K562 (cell line): ENCODE data around the gene PIK3R2. TPM values are rescaled to one million over a fixed set of nuclear protein-coding genes. Genes with fewer than 3 reads are reported as not detected.

Experiments used
- ATAC-seq: fragments of 200-7000 bp; cut with Tn5 transposase; 3 replicates; pipeline ENCODE4 v1.9.1; 2020; ENCODE audit warnings: moderate library complexity
- BruUV-seq: library from RNA; stranded (reverse); fragments of 400-500 nt; replicated peaks from 2 replicates; lab custom pipeline; 2021; lab: Mats Ljungman, UMichigan
- CTCF ChIA-PET: fragments of 300-600 bp; formaldehyde crosslinking; extraction: SDS; loops from one replicate; lab custom pipeline; 2021; ENCODE audit warnings: low intra/inter-chr PET ratio; lab: Yijun Ruan, JAX
- POLR2A ChIA-PET: fragments of 300-600, 350-650 bp; sonication (Branson Sonifier 250); formaldehyde crosslinking; extraction: SDS; loops from one replicate; lab custom pipeline; 2021; ENCODE audit warnings: antibody characterized with exemption, inconsistent platforms; lab: Yijun Ruan, JAX
- DNase-seq, 4 experiments: peaks; one replicate each; pipeline versions ENCODE4 v3.0.0 to v3.0.0-alpha.2; 2011 to 2018; ENCODE audit warnings: low spot score in 3 of 4, mixed read lengths in 3 of 4; ENCODE audit errors: extremely low read depth in 1 of 4
- FAIRE-seq: peaks from 2 replicates; lab custom pipeline; 2011; peaks lifted over from hg19 to GRCh38; lab: Jason Lieb, UNC
- H2AFZ ChIP-seq: 2 replicates; pipeline ENCODE4 v1.6.0; 2011; ENCODE audit warnings: low read depth, low read length, control low read depth, inconsistent platforms
- H3K27ac ChIP-seq: fragments of 200-600 bp; 3 replicates; pipeline ENCODE4 v1.8.0; 2011; ENCODE audit warnings: low read depth, mild to moderate bottlenecking, control low read depth, inconsistent platforms, low read length, moderate library complexity, mixed read lengths; ENCODE audit errors: extremely low read depth
- H3K27me3 ChIP-seq, 2 experiments: fragments of 300-600 bp in 1 of 2; 2 replicates in 1 of 2; 3 replicates in 1 of 2; pipeline versions ENCODE4 v1.6.0 to v1.8.0; 2011; ENCODE audit warnings: inconsistent platforms in 2 of 2, low read length in 2 of 2, mild to moderate bottlenecking in 1 of 2, mixed read lengths in 1 of 2, moderate library complexity in 1 of 2; ENCODE audit not compliant: control insufficient read depth in 2 of 2, insufficient read depth in 2 of 2
- H3K36me3 ChIP-seq: fragments of 300-600 bp; 3 replicates; pipeline ENCODE4 v1.8.0; 2011; ENCODE audit warnings: mild to moderate bottlenecking, low read length, inconsistent platforms; ENCODE audit not compliant: control insufficient read depth, insufficient read depth
- H3K4me1 ChIP-seq, 2 experiments: fragments of 200-600 bp in 1 of 2; replicated peaks in 1 of 2; 2 replicates in 1 of 2; 3 replicates in 1 of 2; pipeline versions ENCODE4 v1.5.1 to v1.8.0; 2011; ENCODE audit warnings: inconsistent platforms in 2 of 2, low read length in 2 of 2, mild to moderate bottlenecking in 1 of 2, mixed read lengths in 1 of 2, moderate library complexity in 1 of 2; ENCODE audit not compliant: control insufficient read depth in 2 of 2, insufficient read depth in 2 of 2
- H3K4me2 ChIP-seq: 2 replicates; pipeline ENCODE4 v1.6.1; 2011; ENCODE audit warnings: low read length, control low read depth, inconsistent platforms, mixed read lengths; ENCODE audit not compliant: insufficient read depth
- H3K4me3 ChIP-seq: fragments of 200-600 bp; sonication (generic), shearing (Covaris generic); 2 replicates; pipeline ENCODE4 v1.5.1; 2016; ENCODE audit warnings: control low read depth, inconsistent platforms
- H3K79me2 ChIP-seq: fragments of 200-600 bp; 3 replicates; pipeline ENCODE4 v1.8.0; 2011; ENCODE audit warnings: low read length, inconsistent platforms; ENCODE audit not compliant: control insufficient read depth, insufficient read depth
- H3K9ac ChIP-seq, 2 experiments: 2 replicates each; pipeline versions ENCODE4 v1.6.0 to v1.6.1; 2011; ENCODE audit warnings: low read depth in 2 of 2, low read length in 2 of 2, control low read depth in 1 of 2, inconsistent platforms in 1 of 2, mild to moderate bottlenecking in 1 of 2, mixed read lengths in 1 of 2; ENCODE audit not compliant: insufficient read depth in 1 of 2
- H3K9me1 ChIP-seq: one replicate; pipeline ENCODE4 v1.6.0; 2011; ENCODE audit warnings: inconsistent platforms, mild to moderate bottlenecking, low read length, moderate library complexity; ENCODE audit not compliant: control insufficient read depth, insufficient read depth
- H3K9me3 ChIP-seq: replicated peaks from 2 replicates; pipeline ENCODE4 v1.5.1; 2011; ENCODE audit warnings: low read depth, low read length, inconsistent platforms; ENCODE audit not compliant: control insufficient read depth, insufficient read depth
- H4K20me1 ChIP-seq: replicated peaks from 2 replicates; pipeline ENCODE4 v1.6.1; 2011; ENCODE audit warnings: low read length, inconsistent platforms, mixed read lengths; ENCODE audit not compliant: control insufficient read depth, insufficient read depth
- ADNP ChIP-seq: fragments of 200-800 bp; sonication (Bioruptor generic); IDR thresholded peaks from 2 replicates; pipeline ENCODE4 v1.6.1; 2016; ENCODE audit warnings: missing genetic modification characterization, missing compliant biosample characterization
- BACH1 ChIP-seq: fragments of 200-800 bp; sonication (Bioruptor generic); IDR thresholded peaks from 2 replicates; pipeline ENCODE4 v1.6.1; 2016; ENCODE audit warnings: missing genetic modification characterization, missing compliant biosample characterization
- CBX1 ChIP-seq: sonication (generic); IDR thresholded peaks from 2 replicates; pipeline ENCODE4 v1.6.1; 2016; ENCODE audit warnings: antibody characterized with exemption, low read depth, mild to moderate bottlenecking
- CHD1 ChIP-seq: fragments of 200-600 bp; sonication (generic); IDR thresholded peaks from one replicate; pipeline ENCODE4 v1.6.1; 2012; ENCODE audit warnings: mild to moderate bottlenecking, moderate library complexity, low read length, inconsistent platforms
- HDAC2 ChIP-seq: fragments of 450-650 bp; IDR thresholded peaks from 2 replicates; pipeline ENCODE4 v1.6.1; 2016; ENCODE audit warnings: mild to moderate bottlenecking
- PHF20 ChIP-seq: fragments of 450-650 bp; IDR thresholded peaks from 2 replicates; pipeline ENCODE4 v1.6.1; 2018; ENCODE audit not compliant: partially characterized antibody
- RBM17 ChIP-seq: fragments of 200-400 bp; formaldehyde crosslinking; IDR thresholded peaks from 2 replicates; pipeline ENCODE4 v1.6.1; 2017; ENCODE audit warnings: low read depth, mild to moderate bottlenecking, low read length, borderline replicate concordance
- RCOR1 ChIP-seq, 2 experiments: IDR thresholded peaks; 2 replicates each; pipeline ENCODE4 v1.6.1; 2012; ENCODE audit warnings: low read depth in 2 of 2, low read length in 2 of 2, borderline replicate concordance in 1 of 2, improper control_type of control experiment in 1 of 2
- RFX7 ChIP-seq: fragments of 250-450 bp; sonication (Bioruptor Pico); IDR thresholded peaks from 2 replicates; pipeline ENCODE4 v1.5.1; 2021; ENCODE audit warnings: mild to moderate bottlenecking
- SP1 ChIP-seq: sonication (generic); formaldehyde crosslinking; IDR thresholded peaks from 2 replicates; pipeline ENCODE4 v1.8.1; 2022; ENCODE audit warnings: mild to moderate bottlenecking, missing genetic modification reagents
- ZC3H4 ChIP-seq: sonication (generic); formaldehyde crosslinking; IDR thresholded peaks from 2 replicates; pipeline ENCODE4 v1.9.0; 2021; ENCODE audit warnings: missing genetic modification reagents, borderline replicate concordance
- ZNF232 ChIP-seq: sonication (generic); formaldehyde crosslinking; IDR thresholded peaks from 2 replicates; pipeline ENCODE4 v1.8.0; 2022; ENCODE audit warnings: mild to moderate bottlenecking, missing genetic modification reagents
- ZNF347 ChIP-seq: fragments of 450-650 bp; formaldehyde crosslinking; IDR thresholded peaks from 2 replicates; pipeline ENCODE4 v1.4.0; 2020; ENCODE audit warnings: low read depth, mild to moderate bottlenecking, moderate library complexity
- ZNF507 ChIP-seq: conservative IDR thresholded peaks from 2 replicates; pipeline ENCODE4 v1.6.1; 2017; ENCODE audit warnings: missing genetic modification characterization, missing compliant biosample characterization
- WGBS: fragments of 100-300 bp; shearing (Covaris generic); methylation state at CpG from one replicate; pipeline ENCODE4 v1.1.6; 2016; ENCODE audit warnings: low coverage, mixed read lengths; ENCODE audit not compliant: insufficient coverage; ENCODE audit errors: missing lambda C conversion rate; 5-methylcytosine and 5-hydroxymethylcytosine counted together
- in situ Hi-C: fragments of 300-500 bp; cut with MboI; formaldehyde crosslinking; loops from 4 replicates; pipeline ENCODE4 v1.15.0; 2018; ENCODE audit warnings: inconsistent platforms, mixed read lengths
- intact Hi-C: fragments of 100-400 bp; cut with micrococcal nuclease; formaldehyde crosslinking; loops from 2 replicates; pipeline ENCODE4 v1.14.2; 2022
- polyA plus RNA-seq, 8 experiments: library from polyadenylated mRNA; depleted of rRNA in 4 of 8; stranded (reverse) in 5 of 8; unstranded in 3 of 8; fragments of >200 nt; fragmentation: Nextera tagmentation in 2 of 8; fragmentation: Illumina TruSeq in 1 of 8; extraction: Ambion mirVana in 2 of 8; extraction: Trizol in 1 of 8; gene quantifications; 2 replicates each; pipeline versions ENCODE4 v1.2.1 to v1.2.3, GENCODE V29; 2011 to 2014; ENCODE audit warnings: inconsistent platforms in 1 of 8, missing spikeins in 1 of 8
- total RNA-seq, 7 experiments: library from RNA; depleted of rRNA in 6 of 7; stranded (reverse); fragments of >200 nt in 6 of 7; fragmentation: Illumina TruSeq in 2 of 7; extraction: Trizol in 2 of 7; gene quantifications; 2 replicates each; pipeline versions ENCODE4 v1.2.1 to v1.2.3, GENCODE V29; 2011 to 2021; ENCODE audit warnings: low replicate concordance in 1 of 7
- TF ChIP-seq, protein P1 (sequence below): sonication (generic); formaldehyde crosslinking; IDR thresholded peaks from 2 replicates; pipeline ENCODE4 v1.8.0; 2022; ENCODE audit warnings: missing genetic modification reagents, mild to moderate bottlenecking, moderate library complexity, borderline replicate concordance
- TF ChIP-seq, protein P2 (sequence below), 2 experiments: fragments of 150-350 bp in 1 of 2; IDR thresholded peaks; 2 replicates each; pipeline ENCODE4 v1.6.1; 2012 to 2016; ENCODE audit warnings: low read depth in 2 of 2, low read length in 2 of 2, mild to moderate bottlenecking in 1 of 2, moderate library complexity in 1 of 2
- TF ChIP-seq, protein P3 (sequence below): fragments of 250-450 bp; sonication (Bioruptor Pico); IDR thresholded peaks from 2 replicates; pipeline ENCODE4 v1.9.0; 2021; ENCODE audit warnings: mild to moderate bottlenecking

PIK3R2 gene
- total and polyA plus RNA-seq, 9 of the 15 experiments (the other 6 are each of a cell fraction or from before 2014, with no cell fraction given) = 0.39 to 37.9 (median 5.3) TPM

- ChIA-PET CTCF (no interaction called here), POLR2A (interaction anchor here (0.6 kb wide), 2 partner anchors 16 to 173 kb away, joined by 3 read pairs; no protein-coding TSS in a partner anchor)
- 0 out of 2 replicates have a peak, but pooled peaks cover 4% of the 10 kb centered on the region for H4K20me1 ChIP-seq
- H3K9me1 ChIP-seq = no peaks in the 10 kb centered on the region
- H3K27ac ChIP-seq = peak overlapping the region; percentile 56; the same call in 1 of the 3 replicates
- peaks cover 51% of the 10 kb centered on the region; the same call in 2 of the 3 replicates for H3K36me3 ChIP-seq
- ATAC-seq (no peak), FAIRE-seq (no peak), DNase-seq (no peak)
- peaks cover 15% of the 10 kb centered on the region for H3K79me2 ChIP-seq
- H3K9me3 ChIP-seq = no peaks in the 10 kb centered on the region
- no peak overlapping the region for H2AFZ ChIP-seq
- no peak overlapping the region for H3K4me3 ChIP-seq
- no peak overlapping the region for H3K4me2 ChIP-seq
- peaks cover 14 to 38% of the 10 kb centered on the region in 2 experiments for H3K4me1 ChIP-seq
- 88% methylated on average over 6 of the region's 7 CpGs for WGBS
- H3K9ac ChIP-seq = no peak overlapping the region; a peak in 1 of 4 replicates
- in situ Hi-C loops = no loop called here
- intact Hi-C loops = no loop called here
- H3K27me3 ChIP-seq = no peaks in the 10 kb centered on the region
- BruUV-seq = no TSS peak
- TF ChIP-seq ZNF347 (CRISPR knock-in tag) (no peak), ADNP (tag) (peak; percentile 80), ZNF232 (no peak), ZNF507 (tag) (peak; percentile 84), CBX1 (0 out of 2 replicates have a peak, but pooled peaks have one; percentile 39), CHD1 (no peak), BACH1 (tag) (no peak), RCOR1 (IDR thresholded peaks at IDR 0.05; ENCODE audit: borderline replicate concordance in 1 of 2, low read depth in 2 of 2, low read length in 2 of 2) (peak; percentile 61 to 79; a peak in 3 of 4 replicates), SP1 (CRISPR knock-in tag) (0 out of 2 replicates have a peak, but pooled peaks have one; percentile 0), HDAC2 (peak; percentile 46), PHF20 (no peak), RFX7 (CRISPR knock-in tag) (no peak), ZC3H4 (no peak), RBM17 (no peak)
- TF ChIP-seq, protein P1, sequence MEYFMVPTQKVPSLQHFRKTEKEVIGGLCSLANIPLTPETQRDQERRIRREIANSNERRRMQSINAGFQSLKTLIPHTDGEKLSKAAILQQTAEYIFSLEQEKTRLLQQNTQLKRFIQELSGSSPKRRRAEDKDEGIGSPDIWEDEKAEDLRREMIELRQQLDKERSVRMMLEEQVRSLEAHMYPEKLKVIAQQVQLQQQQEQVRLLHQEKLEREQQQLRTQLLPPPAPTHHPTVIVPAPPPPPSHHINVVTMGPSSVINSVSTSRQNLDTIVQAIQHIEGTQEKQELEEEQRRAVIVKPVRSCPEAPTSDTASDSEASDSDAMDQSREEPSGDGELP (CRISPR knock-in tag) = no peak
- TF ChIP-seq, protein P2, sequence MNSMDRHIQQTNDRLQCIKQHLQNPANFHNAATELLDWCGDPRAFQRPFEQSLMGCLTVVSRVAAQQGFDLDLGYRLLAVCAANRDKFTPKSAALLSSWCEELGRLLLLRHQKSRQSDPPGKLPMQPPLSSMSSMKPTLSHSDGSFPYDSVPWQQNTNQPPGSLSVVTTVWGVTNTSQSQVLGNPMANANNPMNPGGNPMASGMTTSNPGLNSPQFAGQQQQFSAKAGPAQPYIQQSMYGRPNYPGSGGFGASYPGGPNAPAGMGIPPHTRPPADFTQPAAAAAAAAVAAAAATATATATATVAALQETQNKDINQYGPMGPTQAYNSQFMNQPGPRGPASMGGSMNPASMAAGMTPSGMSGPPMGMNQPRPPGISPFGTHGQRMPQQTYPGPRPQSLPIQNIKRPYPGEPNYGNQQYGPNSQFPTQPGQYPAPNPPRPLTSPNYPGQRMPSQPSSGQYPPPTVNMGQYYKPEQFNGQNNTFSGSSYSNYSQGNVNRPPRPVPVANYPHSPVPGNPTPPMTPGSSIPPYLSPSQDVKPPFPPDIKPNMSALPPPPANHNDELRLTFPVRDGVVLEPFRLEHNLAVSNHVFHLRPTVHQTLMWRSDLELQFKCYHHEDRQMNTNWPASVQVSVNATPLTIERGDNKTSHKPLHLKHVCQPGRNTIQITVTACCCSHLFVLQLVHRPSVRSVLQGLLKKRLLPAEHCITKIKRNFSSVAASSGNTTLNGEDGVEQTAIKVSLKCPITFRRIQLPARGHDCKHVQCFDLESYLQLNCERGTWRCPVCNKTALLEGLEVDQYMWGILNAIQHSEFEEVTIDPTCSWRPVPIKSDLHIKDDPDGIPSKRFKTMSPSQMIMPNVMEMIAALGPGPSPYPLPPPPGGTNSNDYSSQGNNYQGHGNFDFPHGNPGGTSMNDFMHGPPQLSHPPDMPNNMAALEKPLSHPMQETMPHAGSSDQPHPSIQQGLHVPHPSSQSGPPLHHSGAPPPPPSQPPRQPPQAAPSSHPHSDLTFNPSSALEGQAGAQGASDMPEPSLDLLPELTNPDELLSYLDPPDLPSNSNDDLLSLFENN (IDR thresholded peaks at IDR 0.05; ENCODE audit: low read depth in 2 of 2, low read length in 2 of 2) = no peak
- TF ChIP-seq, protein P3, sequence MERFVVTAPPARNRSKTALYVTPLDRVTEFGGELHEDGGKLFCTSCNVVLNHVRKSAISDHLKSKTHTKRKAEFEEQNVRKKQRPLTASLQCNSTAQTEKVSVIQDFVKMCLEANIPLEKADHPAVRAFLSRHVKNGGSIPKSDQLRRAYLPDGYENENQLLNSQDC (CRISPR knock-in tag) = no peak
These were observed 19.5 kb downstream of the PIK3R2 start for GRCh38 chr19:18172331-18173053.
